HG02981 (cell line): ENCODE results near the gene EPB41L3.
"Not testable (repeated sequence)": the region's sequence is repeated elsewhere in the genome, so short reads cannot be mapped to it uniquely, and the experiment has no call there.

ENCODE experiments used
- ATAC-seq: cut with Tn5 transposase; IDR thresholded peaks from one replicate; pipeline ENCODE4 v1.9.1; 2021; ENCODE audit warnings: mild to moderate bottlenecking, moderate library complexity; ENCODE audit not compliant: unreplicated experiment

The EPB41L3 gene

DNA sequence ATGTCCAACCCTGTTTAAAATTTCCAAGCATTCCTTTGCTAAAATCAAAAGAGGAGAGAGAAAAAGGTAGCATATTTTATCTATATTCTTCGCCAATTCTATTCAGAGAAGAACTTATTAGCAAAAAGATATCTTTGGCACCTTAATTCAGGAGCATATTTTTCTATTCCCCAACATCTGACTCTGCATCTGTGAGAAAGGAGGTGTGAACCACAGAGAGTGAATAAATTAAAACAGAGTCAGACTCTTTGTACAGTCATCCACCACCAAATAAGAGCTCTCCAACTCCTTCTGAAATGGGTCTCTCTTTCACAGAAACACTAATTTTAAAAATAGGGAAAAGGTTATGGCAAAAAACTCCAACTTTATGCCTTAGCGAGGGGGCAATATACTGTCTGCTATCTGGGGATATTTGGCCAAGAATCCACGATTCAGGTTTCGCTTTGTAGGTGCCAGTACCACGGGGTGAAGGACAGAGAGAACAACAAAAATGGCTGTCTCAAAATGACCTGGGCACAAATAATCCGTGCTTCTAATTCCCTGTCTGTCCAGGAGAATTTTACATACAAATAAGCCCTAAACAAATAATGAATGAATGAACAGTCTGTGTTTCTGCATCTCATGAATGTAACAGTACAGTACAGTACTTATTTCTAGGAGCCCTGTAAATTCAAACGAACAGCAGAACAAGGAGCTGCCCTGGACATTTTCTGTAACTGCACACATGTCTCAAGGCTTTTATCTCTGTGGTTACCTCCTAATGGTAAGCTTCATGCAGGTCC, 43.4 kb downstream of the EPB41L3 start:
- no peak for ATAC-seq

DNA sequence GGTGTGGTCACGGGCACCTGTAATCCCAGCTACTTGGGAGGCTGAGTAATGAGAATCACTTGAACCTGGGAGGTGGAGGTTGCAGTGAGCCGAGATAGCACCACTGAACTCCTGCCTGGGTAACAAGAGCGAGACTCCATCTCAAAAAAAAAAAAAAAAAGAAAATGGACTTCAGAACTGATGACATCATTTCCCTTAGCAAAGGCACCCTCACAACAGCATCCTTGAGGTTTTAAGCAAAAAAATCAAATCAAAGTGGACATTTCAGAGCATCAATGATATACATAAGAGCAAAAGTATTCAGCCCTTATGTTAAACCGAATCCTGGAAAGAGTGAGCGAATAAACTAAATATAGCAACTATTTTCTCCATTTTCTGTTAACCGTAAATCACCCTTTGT, 45.3 kb downstream of the EPB41L3 start:
- no peak for ATAC-seq

DNA sequence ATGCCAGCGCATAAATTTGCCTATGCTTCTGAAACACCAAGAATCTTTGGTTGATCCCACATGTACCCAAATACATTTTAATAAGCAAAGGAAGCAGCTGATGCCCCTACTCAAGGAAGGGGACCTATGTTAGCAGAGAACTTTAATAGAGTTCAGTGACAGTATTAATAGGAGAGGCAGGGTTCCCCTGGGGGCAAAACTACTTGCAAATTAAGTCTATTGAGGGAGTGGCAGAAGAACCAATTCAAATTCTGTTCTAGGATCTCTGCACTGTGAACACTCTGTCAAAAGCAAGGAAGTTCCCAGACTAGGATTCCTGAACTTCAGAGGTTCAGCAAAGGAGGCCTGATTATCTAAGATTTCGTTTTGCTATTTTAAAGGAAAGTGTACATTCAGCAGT, 47.5 kb downstream of the EPB41L3 start:
- ATAC-seq, result no peak

DNA sequence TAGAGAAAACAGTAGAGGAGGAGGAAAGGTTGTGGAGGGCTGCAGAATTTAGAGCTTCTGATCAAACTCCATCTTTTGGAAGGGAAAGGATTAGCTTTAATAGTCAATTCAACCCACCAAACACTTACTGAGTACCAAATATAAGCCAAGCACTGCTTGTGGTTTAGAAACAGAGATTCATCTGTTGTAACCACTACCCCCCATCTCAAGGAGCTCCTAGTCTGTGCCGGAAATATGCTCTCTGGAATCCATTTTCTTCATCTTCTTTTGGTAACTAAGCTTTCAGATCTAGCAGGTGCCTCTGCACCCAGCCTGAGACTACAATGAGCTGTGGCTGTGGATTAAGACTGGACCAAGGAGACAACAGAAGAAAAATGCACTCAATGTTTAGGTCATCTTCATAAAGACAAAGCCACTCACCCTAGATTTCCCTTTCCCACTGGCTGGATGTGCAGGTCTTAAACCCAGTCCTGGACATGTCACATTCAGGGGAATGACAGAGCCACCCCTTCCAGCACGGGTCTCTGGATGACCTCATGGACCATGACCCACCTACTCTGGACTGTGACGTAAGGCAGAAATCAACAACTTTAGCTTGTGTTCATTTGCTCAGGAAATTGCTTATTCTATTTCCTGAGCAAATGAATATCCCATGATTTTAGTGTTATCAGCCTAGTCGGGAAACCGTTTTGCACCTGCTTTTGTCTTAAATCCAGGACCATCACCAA, 52.9 kb downstream of the EPB41L3 start:
- ATAC-seq, result no peak

DNA sequence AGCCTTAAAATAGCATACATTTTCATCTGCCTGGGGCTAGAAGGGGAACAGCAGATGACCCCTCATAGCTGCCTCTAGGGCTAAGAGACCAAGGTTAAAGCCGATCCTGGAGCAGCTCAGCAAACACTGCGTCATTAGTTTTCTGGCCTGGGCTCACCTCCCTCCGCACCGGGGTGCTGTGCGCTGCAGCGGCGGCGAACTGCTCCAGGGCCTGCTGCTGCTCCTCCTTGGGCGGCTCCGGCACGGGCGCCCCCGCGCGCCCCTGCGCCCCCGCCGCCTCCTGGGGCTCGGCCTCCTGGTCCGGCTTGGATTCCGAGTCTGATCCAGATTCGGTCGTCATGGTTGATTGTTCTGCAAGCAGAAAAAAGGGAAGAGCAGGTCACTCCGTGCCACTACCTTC, 55.0 kb downstream of the EPB41L3 start:
- no peak for ATAC-seq

DNA sequence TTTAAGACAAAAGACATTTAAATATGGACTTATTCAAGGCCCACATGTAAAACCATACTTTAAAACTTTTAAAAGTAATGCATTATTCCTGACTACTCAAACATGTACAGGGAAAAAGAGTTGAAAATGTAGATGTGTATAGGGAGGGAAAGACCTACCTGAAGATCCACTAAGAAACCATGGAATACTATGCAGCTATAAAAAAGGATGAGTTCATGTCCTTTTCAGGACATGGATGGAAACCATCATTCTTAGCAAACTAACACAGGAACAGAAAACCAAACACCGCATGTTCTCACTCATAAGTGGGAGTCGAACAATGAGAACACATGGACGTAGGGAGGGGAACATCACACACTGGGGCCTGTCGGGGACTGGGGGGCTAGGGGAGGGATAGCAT, 55.8 kb downstream of the EPB41L3 start:
- not testable (repeated sequence) for ATAC-seq

DNA sequence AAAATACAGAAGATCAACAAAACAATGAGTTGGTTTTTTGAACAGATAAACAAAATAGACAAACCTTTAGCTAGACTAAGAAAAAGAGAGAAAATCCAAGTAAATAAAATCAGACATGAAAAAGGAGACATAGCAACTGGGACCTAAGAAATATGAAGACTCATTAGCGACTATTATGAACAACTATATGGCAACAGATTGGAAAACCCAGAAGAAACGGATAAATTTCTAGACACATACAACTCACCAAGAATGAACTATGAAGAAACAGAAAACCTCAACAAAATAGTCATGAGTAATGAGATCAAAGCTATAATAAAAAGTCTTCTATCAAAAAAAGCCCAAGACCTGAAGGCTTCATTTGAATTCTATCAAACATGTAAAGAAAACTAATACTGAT, 59.3 kb downstream of the EPB41L3 start:
- ATAC-seq, result no peak

DNA sequence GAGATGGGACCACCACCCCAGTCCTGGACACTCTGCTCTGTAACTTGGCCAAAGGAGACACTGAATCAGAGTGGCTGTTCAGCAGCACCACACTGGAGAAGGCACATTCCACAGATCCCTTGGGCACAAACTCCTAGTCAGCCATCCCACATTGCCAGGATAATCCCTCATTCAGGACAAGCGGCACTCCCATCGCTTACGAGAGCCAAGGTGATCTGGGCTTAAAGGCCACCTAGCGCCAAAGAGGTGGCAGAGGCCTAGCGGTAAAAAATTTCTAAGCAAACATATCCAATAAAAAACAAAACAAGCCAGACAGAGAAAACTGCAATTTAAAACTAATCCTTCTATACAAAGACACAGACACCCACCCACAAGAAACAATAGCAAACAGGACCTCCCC, 62.2 kb downstream of the EPB41L3 start:
- no peak for ATAC-seq

DNA sequence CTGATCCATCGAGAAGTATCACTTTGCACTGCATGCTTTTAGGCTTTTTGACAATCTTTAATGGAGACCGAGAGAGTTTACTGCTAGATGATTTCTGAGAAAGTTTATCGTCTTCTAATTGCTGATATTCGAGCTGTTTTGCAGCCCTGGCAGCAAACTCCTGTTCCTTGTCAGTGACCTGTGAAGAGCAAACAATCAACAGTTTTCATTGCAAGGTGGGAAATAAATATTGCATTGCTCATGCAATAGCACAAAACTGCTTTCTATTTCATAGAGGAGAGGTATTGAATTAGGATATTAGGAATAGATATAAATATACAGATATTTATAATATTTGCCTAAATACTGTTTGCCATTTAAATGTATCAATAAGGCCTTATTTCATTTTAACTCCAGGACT, 65.5 kb downstream of the EPB41L3 start:
- no peak for ATAC-seq

DNA sequence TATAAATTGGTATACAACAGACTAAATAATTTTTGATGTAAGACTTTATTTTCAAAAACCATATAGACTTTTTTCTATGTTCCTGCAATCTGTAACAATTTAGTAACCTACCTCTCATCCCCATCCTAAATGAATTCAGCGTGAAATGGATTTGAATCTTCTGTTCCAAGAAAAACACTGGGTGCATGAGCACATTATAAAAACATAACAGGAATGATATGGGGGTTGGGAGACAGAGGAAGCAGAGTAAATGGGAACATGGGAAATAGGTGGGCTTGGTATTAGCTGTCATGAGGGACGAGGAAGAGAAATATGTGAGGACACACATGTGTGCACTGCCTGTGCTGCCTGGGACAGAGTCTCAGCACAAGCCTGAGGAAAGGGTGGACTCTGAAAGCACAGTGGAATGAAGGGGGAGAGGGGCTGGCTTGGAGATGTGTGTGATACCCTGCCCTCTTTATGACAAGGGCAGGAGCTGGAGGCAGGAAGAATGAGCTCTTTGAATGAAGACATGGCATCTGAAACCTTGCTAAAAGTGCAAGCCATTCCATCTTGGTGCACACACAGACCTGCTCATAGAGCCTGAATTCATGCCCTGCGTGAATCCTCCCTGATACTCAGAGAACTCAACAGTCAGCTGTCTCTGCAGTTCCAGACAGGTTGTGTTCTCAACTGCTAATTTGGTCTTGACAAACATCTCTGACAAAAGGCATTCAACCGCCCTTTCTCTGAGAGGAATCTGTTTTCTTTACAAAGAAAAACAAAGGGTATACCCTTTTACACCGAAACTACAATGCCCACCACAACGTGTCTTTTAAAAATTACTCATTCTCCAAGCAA, 66.6 kb downstream of the EPB41L3 start:
- no peak for ATAC-seq

DNA sequence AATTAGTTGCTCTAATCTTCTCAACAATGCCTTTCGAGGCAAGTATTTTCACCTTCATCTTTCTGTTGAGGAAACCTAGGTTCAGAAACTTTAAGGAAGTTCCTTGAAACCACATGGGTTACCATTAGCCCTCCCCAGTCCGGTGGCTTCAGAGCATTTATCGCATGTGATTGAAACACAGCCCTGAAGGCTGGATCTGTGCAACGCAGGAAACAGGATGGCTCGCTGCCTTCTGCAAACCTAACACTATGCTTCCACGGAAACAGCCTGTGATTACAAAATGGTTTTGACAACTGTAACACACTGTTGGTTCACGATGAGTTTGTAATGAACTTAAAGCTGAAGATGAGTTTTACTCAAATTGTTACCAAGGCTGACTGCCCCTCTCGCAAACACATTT, 68.5 kb downstream of the EPB41L3 start:
- ATAC-seq, result no peak

DNA sequence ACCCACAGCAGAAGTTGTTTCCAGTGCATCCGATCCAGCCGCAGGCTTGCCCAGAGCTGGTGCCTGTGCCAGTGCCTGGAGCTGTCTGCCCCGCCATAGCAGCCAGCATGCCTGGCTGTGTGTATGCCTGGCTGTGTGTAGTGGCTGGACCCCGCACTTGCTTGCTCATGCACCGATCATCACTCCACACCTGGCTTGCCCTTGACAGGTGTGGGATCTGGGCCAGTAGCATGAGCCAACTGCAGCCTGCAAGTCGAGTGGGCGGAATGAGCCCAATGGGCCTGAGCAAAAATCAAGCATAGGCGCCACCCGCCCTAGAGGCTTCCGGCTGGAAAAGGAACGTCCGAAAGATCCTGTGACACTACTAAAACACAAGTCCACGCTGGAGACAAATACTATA, 74.5 kb downstream of the EPB41L3 start:
- ATAC-seq, result no peak

DNA sequence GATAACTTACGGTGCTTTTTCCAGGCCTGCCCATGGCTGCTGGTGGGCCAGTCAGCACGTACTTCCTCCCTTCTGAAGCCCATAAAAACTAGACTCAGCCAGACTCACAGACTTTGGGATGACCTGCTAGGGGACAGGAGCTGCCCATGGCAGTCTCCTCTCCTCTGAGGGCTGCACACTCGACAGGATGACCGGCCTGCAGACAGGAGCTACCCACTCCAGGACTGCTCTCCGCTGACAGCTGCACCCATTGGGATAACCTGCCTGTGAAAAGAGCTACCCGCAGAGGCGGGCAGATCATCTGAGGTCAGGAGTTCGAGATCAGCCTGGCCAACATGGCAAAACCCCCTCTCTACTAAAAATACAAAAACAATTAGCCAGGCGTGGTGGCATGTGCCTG, 75.4 kb downstream of the EPB41L3 start:
- ATAC-seq, result no peak

DNA sequence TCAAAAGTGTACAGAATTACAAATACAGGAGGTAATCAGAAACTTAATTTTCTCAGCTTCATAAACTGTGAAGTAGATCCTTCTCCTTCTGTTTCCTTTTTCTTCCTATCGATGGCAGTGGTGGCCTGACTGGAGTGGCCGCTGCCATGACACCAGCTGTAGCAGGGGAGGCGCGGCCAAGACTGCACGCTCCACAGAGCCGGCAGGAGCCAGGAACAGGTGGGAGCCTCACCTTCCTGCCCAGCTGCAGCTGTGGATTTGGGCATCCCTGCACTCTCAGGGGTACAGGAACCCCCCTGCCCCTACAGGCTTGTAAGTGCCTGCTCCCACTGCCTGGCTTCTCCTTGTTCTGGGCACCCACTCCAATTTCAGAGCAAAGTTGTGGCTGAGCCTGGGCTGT, 76.1 kb downstream of the EPB41L3 start:
- no peak for ATAC-seq

DNA sequence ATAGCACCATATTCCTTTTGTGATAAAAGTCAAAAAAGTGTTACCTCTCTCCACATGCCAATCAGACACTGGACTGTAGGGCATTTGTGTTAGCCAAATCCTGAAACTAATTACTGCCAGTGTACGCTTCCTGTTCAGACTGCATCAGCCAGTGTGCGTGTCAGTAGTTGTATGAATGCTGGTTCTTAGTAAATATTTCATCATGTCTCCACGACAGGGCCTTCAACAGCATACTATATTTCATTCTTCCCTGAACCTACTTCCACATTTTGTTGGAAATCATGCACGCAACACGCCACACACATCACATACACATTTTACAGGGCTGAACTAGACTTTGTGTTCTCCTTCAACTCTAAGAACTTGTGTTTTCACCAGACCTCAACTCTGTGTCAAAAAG, 77.5 kb downstream of the EPB41L3 start:
- ATAC-seq, result no peak

DNA sequence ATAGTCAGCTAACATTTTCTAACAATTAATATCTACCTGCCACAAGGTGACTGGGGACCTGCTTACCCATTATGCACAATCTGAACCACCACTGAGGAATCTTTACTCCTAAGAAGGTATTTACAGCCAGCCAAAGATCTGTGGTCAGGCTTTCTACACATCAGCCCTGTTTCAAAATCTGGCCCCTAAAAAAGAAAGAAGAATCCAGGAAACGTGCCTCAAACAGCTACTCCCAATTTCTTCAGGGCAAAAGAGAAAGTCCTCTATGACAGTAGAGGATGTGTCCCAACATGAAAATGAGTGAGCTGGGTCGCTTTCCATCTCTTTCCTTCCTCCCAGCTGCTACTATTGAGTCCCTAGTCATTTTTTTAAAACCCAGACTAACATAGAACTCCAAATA, 79.5 kb downstream of the EPB41L3 start:
- no peak for ATAC-seq

DNA sequence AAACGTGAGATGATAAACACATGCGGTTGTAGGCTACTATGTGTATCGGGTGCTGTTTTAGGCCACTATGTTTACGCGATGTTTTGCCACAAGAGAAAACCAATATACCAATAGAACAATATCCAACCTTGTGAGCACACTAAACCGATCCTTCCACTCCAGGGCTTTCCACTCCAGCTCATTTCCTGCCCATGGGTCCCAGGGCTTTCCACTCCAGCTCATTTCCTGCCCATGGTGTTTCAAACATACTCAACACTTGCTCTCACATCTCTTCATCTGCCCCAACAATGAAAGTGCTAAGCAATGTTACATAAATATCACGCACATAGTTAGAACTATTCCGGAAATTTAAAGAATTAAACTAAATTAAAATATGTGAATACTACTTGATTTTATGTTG, 80.0 kb downstream of the EPB41L3 start:
- no peak for ATAC-seq

DNA sequence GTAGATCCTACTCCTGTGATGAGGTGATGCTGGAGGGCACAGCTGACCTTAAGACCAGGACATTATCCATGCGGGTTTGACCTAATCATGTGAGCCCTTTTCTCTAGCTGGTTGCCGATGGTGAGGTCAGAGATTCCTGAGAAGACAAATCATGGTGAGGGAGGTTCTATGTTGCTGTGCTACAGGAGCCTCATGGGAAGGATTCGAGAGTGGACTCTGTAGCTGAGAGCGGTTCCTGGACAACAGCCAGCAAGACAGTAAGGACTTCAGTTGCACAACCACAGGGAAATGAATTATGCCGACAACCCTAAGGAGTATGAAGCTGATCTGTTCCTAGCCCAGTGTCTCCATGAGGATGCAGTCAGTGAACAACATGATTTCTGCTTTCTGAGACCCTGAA, 80.4 kb downstream of the EPB41L3 start:
- no peak for ATAC-seq

DNA sequence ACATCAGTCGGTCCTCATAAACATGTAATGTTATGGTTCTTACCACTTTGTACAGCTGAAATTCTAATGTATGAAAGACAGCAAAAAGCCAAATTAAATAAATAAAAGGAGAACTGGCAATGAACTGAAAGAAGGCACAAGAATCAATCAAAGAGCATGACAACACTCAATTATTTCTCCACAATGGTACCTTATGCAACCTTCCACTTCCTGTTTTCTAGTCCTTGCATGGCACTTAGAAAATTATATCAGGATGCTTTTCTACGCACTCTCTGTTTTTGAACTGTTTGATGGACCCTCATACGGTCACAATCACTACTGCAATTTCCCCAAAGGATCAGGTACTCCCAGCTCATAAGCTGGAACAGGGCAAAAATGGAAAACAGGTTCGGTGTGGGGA, 81.6 kb downstream of the EPB41L3 start:
- no peak for ATAC-seq

DNA sequence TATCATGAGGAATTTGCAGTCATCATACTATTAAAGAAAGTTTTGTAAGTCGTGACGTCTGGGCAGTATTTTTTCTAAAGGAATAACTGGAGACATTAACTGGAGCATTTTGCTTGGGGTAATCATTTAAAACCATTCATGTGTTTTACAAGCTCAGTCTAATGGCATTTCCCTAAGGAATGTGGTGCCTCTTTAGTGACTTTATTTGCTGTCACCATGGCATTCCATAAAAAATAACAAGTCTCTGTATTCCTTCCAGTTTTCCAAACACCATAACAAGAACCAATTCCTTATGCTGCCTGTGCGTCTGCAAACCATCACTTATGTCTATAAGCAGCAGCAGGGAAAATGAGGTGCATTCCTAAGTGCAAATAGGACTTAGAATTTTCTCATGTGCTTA, 82.8 kb downstream of the EPB41L3 start:
- ATAC-seq, result no peak

DNA sequence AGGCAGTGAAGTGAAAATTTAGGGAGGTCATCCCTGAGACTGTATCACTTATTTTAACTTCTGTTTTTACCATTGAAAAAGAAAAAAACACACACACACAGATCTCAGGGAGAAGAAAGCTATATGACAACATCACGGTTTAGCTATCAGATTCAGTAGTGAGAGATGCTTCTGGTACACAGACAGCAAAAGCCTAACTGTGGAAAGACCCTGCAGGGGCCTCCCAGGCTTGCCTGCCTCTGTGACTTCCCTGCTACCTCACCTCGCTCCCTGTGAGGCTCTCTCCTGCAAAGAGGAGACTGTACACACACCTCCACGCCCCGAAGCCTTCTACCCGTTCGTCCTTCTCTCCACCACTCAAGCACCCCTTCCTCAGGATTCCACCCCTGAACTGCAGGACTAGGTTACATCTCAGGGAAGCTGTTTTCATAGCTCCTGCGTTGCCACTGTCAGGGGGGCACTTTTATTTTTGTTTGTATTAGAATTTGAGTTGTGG, 86.3 kb downstream of the EPB41L3 start:
- no peak for ATAC-seq
